Body of pancreas (tissue), 4 donors: ENCODE results near the gene ACOT7.

Source experiments
- CTCF ChIP-seq, 7 experiments: fragments of 450-650 bp in 4 of 7; fragments of 200-600 bp in 3 of 7; sonication (generic) in 3 of 7; IDR thresholded peaks; one replicate each; pipeline ENCODE4 v1.5.1; 2016 to 2019; ENCODE audit warnings: antibody characterized with exemption in 7 of 7
- POLR2A ChIP-seq, 3 donors: fragments of 450-650 bp; IDR thresholded peaks; one replicate each; pipeline ENCODE4 v1.6.1; 2016; ENCODE audit warnings: antibody characterized with exemption in 3 of 3, mild to moderate bottlenecking in 2 of 3

- TF ChIP-seq POLR2A (IDR thresholded peaks at IDR 0.05) (no peak), CTCF (IDR thresholded peaks at IDR 0.05) (no peak)
Observed at GRCh38 chr1:6425658-6426057, 32.1 kb upstream of the ACOT7 start.
